ENCODE data around the gene TSPYL4.

TSPYL4 gene

GRCh38 chr6:116229287-116229913 lies 24.5 kb downstream of the TSPYL4 start:
- no peak for DNase-seq (ENCODE audit: low read depth in 2 of 2)

- DNase-seq (ENCODE audit: low read depth in 2 of 2), result no peak
These were observed 30.5 kb downstream of the TSPYL4 start for GRCh38 chr6:116223355-116223754.

- no peak for DNase-seq (ENCODE audit: low read depth in 2 of 2)
These were observed 32.0 kb downstream of the TSPYL4 start for GRCh38 chr6:116221911-116222310.

GRCh38 chr6:116221067-116221466 lies 32.8 kb downstream of the TSPYL4 start:
- no peak for DNase-seq (ENCODE audit: low read depth in 2 of 2)

GRCh38 chr6:116218866-116219265 lies 35.0 kb downstream of the TSPYL4 start:
- DNase-seq (ENCODE audit: low read depth in 2 of 2), result no peak

- DNase-seq (ENCODE audit: low read depth in 2 of 2), result no peak
These were observed 35.7 kb downstream of the TSPYL4 start for GRCh38 chr6:116218172-116218633.

- no peak for DNase-seq (ENCODE audit: low read depth in 2 of 2)
These were observed 36.8 kb downstream of the TSPYL4 start for GRCh38 chr6:116217069-116217468.

- no peak for DNase-seq (ENCODE audit: low read depth in 2 of 2)
These were observed 38.5 kb downstream of the TSPYL4 start for GRCh38 chr6:116215414-116215813.

- DNase-seq (ENCODE audit: low read depth in 2 of 2), result no peak
These were observed 39.2 kb downstream of the TSPYL4 start for GRCh38 chr6:116214681-116215080.

GRCh38 chr6:116210750-116211425 lies 43.0 kb downstream of the TSPYL4 start:
- no peak for DNase-seq (ENCODE audit: low read depth in 2 of 2)

- DNase-seq (ENCODE audit: low read depth in 2 of 2), result no peak
These were observed 43.6 kb downstream of the TSPYL4 start for GRCh38 chr6:116210316-116210715.

- no peak for DNase-seq (ENCODE audit: low read depth in 2 of 2)
These were observed 45.7 kb downstream of the TSPYL4 start for GRCh38 chr6:116208056-116208785.

GRCh38 chr6:116206231-116206903 lies 47.5 kb downstream of the TSPYL4 start:
- no peak for DNase-seq (ENCODE audit: low read depth in 2 of 2)

GRCh38 chr6:116205281-116205680 lies 48.6 kb downstream of the TSPYL4 start:
- no peak for DNase-seq (ENCODE audit: low read depth in 2 of 2)

GRCh38 chr6:116201538-116201937 lies 52.3 kb downstream of the TSPYL4 start:
- no peak for DNase-seq (ENCODE audit: low read depth in 2 of 2)

- no peak for DNase-seq (ENCODE audit: low read depth in 2 of 2)
These were observed 53.1 kb downstream of the TSPYL4 start for GRCh38 chr6:116200619-116201249.

Data from stimulated activated CD8-positive, alpha-beta memory T cell treated with anti-CD3 and anti-CD28 coated beads, Interleukin-2, amount 100 ng/mL, for 1 hour (primary cell).